Gastrocnemius medialis (tissue), 4 donors: ENCODE results near the gene OR10K1.

Experiments
- CTCF ChIP-seq, 5 experiments: fragments of 450-650 bp in 3 of 5; fragments of 200-600 bp in 2 of 5; sonication (generic) in 2 of 5; IDR thresholded peaks in 4 of 5; conservative IDR thresholded peaks in 1 of 5; 1 replicate in 4 of 5; 2 replicates in 1 of 5; pipeline ENCODE4 v1.5.1; 2016 to 2019; ENCODE audit warnings: antibody characterized with exemption in 5 of 5, mild to moderate bottlenecking in 3 of 5, moderate library complexity in 3 of 5
- POLR2A ChIP-seq, 2 donors: fragments of 450-650 bp; IDR thresholded peaks; one replicate each; pipeline ENCODE4 v1.6.1; 2017; ENCODE audit warnings: antibody characterized with exemption in 2 of 2, mild to moderate bottlenecking in 2 of 2, moderate library complexity in 2 of 2

GRCh38 chr1:158461534-158461933, at the start of gene OR10K1:
- no peak for TF ChIP-seq CTCF (IDR thresholded peaks at IDR 0.05 in 4 of 5, conservative IDR thresholded peaks at IDR 0.05 in 1 of 5)
- TF ChIP-seq POLR2A (IDR thresholded peaks at IDR 0.05), result no peak
